SK-N-MC (cell line): ENCODE data around the gene SYNPO2.

Experiments
- EZH2 ChIP-seq: fragments of 200-600 bp; sonication (generic); IDR thresholded peaks from one replicate; pipeline ENCODE4 v1.6.1; 2017; ENCODE audit warnings: antibody characterized with exemption
- FOXP2 ChIP-seq: optimal IDR thresholded peaks from 2 replicates; pipeline ENCODE3; 2011; ENCODE audit warnings: mild to moderate bottlenecking, moderate library complexity; ENCODE audit not compliant: insufficient read depth; ENCODE audit errors: extremely low read length, control extremely low read depth
- POLR2AphosphoS5 ChIP-seq: IDR thresholded peaks from 2 replicates; pipeline ENCODE4 v1.6.1; 2012; ENCODE audit warnings: mild to moderate bottlenecking, low read depth, low read length, borderline replicate concordance

DNA sequence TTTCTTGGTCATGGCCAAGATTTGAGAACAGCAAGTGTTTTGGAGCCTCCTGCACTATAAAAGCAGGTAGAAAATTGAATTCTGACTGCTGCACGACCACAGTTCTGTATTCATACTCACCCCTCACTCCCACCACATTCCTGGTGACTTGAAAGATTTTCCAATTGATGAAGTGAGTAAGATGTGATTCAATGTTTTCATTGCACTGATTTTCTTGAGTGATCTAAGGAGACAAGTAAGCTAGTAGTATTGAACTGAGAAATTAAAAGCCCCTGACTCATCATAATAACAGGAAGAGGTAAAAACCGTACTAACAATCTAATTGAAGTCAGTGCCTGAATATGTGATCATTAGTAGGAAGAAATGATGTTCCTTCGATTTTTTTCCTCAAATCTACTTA, 46.6 kb upstream of the SYNPO2 start:
- TF ChIP-seq EZH2 (no peak), POLR2AphosphoS5 (no peak), FOXP2 (no peak)
